Measurements from ENCODE around the gene HLA-DMA.

HLA-DMA gene

DNA sequence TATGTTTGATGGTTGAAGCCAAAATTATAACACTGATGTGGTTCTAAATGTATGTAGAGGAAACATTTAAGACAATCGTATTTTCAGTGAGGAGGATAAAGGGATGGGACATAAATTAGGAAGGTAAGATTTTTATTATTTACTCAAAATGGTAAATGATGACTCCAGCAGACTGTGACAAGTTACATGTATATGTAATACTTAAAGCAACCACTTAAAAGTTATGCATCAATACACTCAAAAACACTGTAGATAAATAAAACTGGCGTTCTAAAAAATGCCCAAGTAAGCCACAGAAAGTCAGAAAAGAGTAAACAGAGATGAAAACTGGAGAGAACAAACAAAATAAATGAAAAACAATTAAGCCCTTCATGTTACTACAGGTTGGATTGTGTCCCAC is 30.8 kb downstream of the HLA-DMA start:
- DNase-seq, result no peak

GRCh38 chr6:32920715-32921114 is 32.2 kb downstream of the HLA-DMA start:
- DNase-seq, result no peak

GRCh38 chr6:32912951-32913350 is 39.9 kb downstream of the HLA-DMA start:
- DNase-seq, result no peak

DNA sequence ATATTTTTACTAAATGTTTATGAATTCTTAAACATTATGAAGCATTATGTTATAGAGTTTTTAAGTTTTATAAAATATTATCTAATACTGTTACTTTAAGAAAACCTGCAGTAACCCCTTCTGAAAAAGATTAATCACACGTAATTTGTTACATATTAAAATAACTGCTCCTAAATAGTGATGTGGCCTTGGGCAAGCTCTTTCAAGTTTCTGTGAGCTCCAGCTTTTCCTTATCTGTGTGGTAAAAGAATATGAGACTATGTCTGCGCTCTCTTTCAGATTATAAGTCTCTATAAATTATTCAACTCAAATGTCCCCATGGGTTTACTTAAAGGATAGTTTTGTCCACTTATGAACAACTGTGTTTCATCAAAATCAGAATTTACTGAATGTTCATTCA is 44.0 kb downstream of the HLA-DMA start:
- DNase-seq, result no peak

GRCh38 chr6:32906539-32906938 is 46.4 kb downstream of the HLA-DMA start:
- no peak for DNase-seq

GRCh38 chr6:32905078-32905477 is 47.8 kb downstream of the HLA-DMA start:
- no peak for DNase-seq

- no peak for DNase-seq
Measured at GRCh38 chr6:32903952-32904351, 48.9 kb downstream of the HLA-DMA start.
